Fibroblast of mammary gland (primary cell): ENCODE results near the gene GPATCH8.

Experiments
- DNase-seq: peaks from one replicate; pipeline ENCODE4 v3.0.0-alpha.2; 2010; ENCODE audit warnings: low read depth
- H3K4me3 ChIP-seq: 2 replicates; pipeline ENCODE4 v1.5.1; 2011; ENCODE audit warnings: low read depth, mild to moderate bottlenecking, low read length, moderate library complexity; ENCODE audit not compliant: control insufficient read depth
- TF ChIP-seq, protein P1 (sequence below): conservative IDR thresholded peaks from 2 replicates; pipeline ENCODE4 v1.5.1; 2011; ENCODE audit warnings: low read depth, low read length, inconsistent platforms; ENCODE audit not compliant: control insufficient read depth, insufficient read depth

Gene GPATCH8

DNA sequence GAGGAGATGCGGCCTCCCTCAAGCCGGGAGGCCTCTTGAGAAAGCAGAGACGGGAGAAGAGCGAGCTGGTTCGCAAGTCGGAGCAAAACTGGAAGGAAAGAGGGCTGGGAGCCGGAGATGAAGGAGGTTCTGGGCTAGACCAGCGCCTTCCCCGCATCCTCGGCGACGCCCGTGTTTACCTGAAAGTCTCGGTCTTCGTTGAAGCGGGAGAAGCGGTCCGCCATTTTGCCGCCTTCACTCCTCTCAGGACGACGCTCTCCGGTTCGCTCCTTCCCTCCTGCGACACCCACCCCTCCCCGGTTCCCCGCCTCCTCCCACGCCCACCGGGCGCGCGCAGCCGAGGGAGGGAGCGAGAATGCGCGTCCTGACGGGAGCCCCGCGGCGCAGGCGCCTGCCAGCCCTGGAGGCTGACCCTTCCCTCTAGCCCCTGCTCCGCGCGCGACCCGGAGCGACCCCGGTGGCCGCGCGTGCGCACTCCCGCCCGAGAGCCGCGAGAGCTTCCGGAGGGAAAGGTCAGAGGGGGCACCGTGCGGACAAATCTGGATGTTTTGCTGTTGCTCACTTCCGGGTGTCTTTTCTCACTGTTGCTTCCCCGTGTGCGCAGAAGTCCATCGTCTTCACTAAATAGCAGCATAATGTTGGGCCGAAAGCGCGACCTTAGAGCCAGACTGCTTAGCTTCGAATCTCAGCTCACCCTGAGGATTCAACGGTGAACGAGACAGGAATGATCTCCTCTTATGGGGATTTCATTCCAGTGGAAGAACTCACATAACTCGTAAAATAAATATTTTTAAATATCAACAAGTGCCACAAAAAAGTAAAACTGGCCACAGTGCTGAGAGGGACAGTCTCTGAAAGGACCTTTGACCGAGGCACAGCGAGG is at the start of gene GPATCH8:
Gene GPATCH8, minus strand, starts transcription at position 260 of the 883 bp plus-strand sequence. Its CDS starts 36 bp downstream, at position 224.
- H3K4me3 ChIP-seq = peak within 1 kb of the TSS; percentile 96

DNA sequence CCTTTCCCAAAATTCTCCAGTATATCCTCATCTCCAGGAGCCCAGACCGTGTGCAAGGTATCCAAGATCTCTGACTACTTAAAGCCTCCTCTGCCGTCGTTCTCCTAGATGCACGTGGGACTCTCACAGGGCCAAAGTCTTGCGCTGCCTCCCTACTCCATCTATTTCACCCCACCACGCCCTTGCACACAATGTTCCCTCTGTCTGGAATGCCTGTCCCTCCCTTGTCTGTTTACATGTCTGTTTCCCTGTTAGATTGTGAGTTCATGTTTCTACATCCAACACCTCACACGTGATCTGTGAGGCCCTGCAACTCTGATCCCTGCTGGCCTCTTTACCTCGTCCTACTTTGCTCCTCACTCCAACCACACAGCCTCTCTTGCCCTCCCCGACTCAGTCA is 49.2 kb upstream of the GPATCH8 start:
- TF ChIP-seq, protein P1, sequence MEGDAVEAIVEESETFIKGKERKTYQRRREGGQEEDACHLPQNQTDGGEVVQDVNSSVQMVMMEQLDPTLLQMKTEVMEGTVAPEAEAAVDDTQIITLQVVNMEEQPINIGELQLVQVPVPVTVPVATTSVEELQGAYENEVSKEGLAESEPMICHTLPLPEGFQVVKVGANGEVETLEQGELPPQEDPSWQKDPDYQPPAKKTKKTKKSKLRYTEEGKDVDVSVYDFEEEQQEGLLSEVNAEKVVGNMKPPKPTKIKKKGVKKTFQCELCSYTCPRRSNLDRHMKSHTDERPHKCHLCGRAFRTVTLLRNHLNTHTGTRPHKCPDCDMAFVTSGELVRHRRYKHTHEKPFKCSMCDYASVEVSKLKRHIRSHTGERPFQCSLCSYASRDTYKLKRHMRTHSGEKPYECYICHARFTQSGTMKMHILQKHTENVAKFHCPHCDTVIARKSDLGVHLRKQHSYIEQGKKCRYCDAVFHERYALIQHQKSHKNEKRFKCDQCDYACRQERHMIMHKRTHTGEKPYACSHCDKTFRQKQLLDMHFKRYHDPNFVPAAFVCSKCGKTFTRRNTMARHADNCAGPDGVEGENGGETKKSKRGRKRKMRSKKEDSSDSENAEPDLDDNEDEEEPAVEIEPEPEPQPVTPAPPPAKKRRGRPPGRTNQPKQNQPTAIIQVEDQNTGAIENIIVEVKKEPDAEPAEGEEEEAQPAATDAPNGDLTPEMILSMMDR = no peak
- no peak overlapping the region for H3K4me3 ChIP-seq
- no peak for DNase-seq

More for the DNA sequence above, at the start of gene GPATCH8:
- peak; percentile 91 for DNase-seq
- TF ChIP-seq, protein P1 = no peak

DNA sequence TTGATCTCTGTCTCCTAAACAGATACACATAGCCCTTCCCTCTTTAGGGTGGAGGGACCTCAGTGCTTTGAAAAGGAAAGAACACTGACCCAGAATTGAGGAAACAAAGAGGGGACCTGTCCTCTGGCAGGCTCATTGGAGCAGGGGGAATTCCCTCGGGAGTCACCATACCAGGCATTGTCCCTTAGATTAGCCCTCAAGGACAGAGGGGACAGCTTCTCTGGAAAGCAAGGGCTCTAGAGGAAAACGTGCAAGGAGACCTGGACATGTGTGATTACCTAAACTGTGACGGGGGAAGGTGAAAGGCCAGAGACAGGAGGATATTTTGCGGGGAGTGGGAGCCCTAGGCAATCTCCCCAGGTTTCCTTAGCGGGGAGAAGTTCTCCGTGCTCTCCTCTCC is 46.5 kb upstream of the GPATCH8 start:
- no peak overlapping the region for H3K4me3 ChIP-seq
- no peak for DNase-seq
- TF ChIP-seq, protein P1 = no peak

DNA sequence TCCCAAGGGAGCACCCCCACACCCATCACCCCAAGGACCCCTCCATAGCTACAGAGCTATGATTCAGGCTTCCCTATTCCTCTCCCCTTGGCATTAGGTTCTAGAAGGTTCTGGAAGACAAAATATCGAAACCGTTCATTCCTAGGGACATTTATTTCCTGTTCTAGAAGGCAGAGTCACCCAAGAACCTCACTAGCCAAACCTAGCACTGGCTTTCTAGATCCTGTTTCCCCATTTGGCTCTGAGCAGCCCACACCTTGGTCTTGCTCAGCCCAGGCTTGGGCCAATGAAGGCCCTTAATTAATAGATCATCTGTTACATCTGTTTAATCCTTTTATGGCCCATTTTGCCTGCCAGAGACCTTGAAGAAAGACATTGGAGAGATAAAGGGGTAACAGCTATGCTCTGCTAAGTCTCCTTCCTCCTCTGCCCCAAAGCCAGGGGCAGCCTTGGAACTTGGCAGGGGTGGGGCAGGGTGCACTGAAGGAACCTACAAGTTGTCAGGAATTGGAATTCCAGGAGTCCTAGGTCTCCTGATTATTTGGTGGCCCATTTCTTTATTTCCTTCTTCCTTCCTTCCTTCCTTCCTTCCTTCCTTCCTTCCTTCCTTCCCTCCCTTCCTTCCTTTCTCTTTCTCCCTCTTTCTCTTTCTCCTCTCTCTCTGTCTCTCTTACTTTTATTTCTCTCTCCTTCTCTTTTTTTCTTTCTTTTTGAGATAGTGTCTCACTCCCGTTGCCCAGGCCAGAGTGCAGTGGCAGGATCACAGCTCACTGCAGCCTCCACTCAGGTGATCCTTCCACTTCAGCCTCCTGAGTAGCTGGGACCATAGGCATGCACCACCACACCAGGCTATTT is 45.4 kb upstream of the GPATCH8 start:
- H3K4me3 ChIP-seq = no peak overlapping the region
- DNase-seq = no peak
- TF ChIP-seq, protein P1 = no peak

DNA sequence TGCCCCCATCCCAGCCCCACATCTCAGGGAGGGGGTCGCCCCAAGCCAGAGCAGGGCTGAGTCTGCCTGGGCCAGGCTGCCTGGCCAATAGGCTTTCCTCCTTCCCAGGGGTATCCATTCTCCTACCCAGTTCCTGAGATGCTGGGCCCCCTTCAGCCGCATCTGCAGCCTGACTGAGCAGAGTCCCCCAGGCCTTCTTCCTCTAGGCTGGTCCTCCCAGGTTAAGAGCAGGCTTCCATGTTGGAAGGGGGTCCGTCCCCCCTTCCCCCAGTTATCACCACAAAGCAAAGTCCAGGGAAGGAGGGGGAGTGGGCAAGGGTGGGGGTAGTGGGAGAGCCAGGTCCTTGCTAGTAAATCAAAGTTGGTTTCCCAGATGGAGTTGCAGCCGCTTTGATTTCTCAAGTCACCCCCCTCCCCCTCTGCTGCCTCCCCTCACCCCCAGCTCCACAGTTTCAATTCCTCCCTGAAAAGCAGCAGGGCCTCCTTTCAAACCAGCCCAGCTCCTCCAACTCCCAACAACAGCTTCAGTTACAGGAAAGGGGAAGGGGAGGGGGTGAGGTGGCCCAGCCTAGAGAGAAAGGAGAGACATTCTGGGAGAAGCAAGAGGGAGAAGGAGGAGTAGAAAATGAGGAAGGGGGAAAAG is 44.5 kb upstream of the GPATCH8 start:
- no peak overlapping the region for H3K4me3 ChIP-seq
- TF ChIP-seq, protein P1 = no peak
- no peak for DNase-seq
